DOHH2 (cell line): Measurements from ENCODE around the gene CCL13.

ENCODE experiments used
- H3F3A ChIP-seq: fragments of 200-600 bp; sonication (generic), shearing (Covaris generic); 2 replicates; pipeline ENCODE4 v1.6.0; 2016; ENCODE audit warnings: antibody characterized with exemption, mild to moderate bottlenecking; ENCODE audit not compliant: control insufficient read depth, insufficient read depth
- H3K27ac ChIP-seq: fragments of 200-600 bp; sonication (generic); 2 replicates; pipeline ENCODE4 v1.5.1; 2014; ENCODE audit warnings: low read depth, mild to moderate bottlenecking, low read length, moderate library complexity
- H3K27me3 ChIP-seq: fragments of 200-600 bp; sonication (generic); 2 replicates; pipeline ENCODE4 v1.6.1; 2014; ENCODE audit warnings: mild to moderate bottlenecking, low read length, mixed read lengths; ENCODE audit not compliant: control insufficient read depth
- H3K36me3 ChIP-seq: fragments of 200-600 bp; sonication (generic); 2 replicates; pipeline ENCODE4 v1.6.1; 2014; ENCODE audit warnings: mild to moderate bottlenecking, low read length, moderate library complexity, mixed read lengths; ENCODE audit not compliant: control insufficient read depth
- H3K4me1 ChIP-seq: fragments of 200-600 bp; sonication (generic); 2 replicates; pipeline ENCODE4 v1.6.1; 2014; ENCODE audit warnings: mild to moderate bottlenecking, low read length, mixed read lengths; ENCODE audit not compliant: control insufficient read depth
- H3K4me2 ChIP-seq: fragments of 200-600 bp; sonication (generic); 2 replicates; pipeline ENCODE4 v1.6.0; 2014; ENCODE audit warnings: mild to moderate bottlenecking, low read length, moderate library complexity
- H3K4me3 ChIP-seq: fragments of 200-600 bp; sonication (generic); 2 replicates; pipeline ENCODE4 v1.5.1; 2014; ENCODE audit warnings: mild to moderate bottlenecking, low read length, mixed read lengths
- H3K79me2 ChIP-seq: fragments of 200-600 bp; sonication (generic); 2 replicates; pipeline ENCODE4 v1.6.1; 2014; ENCODE audit warnings: mild to moderate bottlenecking, low read length, mixed read lengths; ENCODE audit not compliant: control insufficient read depth
- H3K9me2 ChIP-seq: fragments of 200-600 bp; sonication (generic); replicated peaks from 2 replicates; pipeline ENCODE4 v1.6.1; 2014; ENCODE audit warnings: mild to moderate bottlenecking, low read length, mixed read lengths; ENCODE audit not compliant: control insufficient read depth
- H3K9me3 ChIP-seq: fragments of 200-600 bp; sonication (generic); 2 replicates; pipeline ENCODE4 v1.6.1; 2014; ENCODE audit warnings: antibody characterized with exemption, low read length, mixed read lengths; ENCODE audit not compliant: control insufficient read depth, insufficient read depth
- H4K20me1 ChIP-seq: fragments of 200-600 bp; sonication (generic); 2 replicates; pipeline ENCODE4 v1.6.0; 2014; ENCODE audit warnings: low read depth, mild to moderate bottlenecking, antibody characterized with exemption, low read length, moderate library complexity; ENCODE audit not compliant: control insufficient read depth, insufficient read depth
- EZH2phosphoT487 ChIP-seq: fragments of 200-600 bp; sonication (generic); IDR thresholded peaks from 2 replicates; pipeline ENCODE4 v1.6.1; 2017; ENCODE audit warnings: borderline replicate concordance, mild to moderate bottlenecking, antibody characterized with exemption, low read length, moderate library complexity, mixed read lengths
- TF ChIP-seq, protein P1 (sequence below): fragments of 200-600 bp; sonication (generic); IDR thresholded peaks from one replicate; pipeline ENCODE4 v1.5.1; 2014; ENCODE audit warnings: antibody characterized with exemption, mild to moderate bottlenecking, low read depth, low read length; ENCODE audit not compliant: poor library complexity, severe bottlenecking

Gene CCL13

DNA sequence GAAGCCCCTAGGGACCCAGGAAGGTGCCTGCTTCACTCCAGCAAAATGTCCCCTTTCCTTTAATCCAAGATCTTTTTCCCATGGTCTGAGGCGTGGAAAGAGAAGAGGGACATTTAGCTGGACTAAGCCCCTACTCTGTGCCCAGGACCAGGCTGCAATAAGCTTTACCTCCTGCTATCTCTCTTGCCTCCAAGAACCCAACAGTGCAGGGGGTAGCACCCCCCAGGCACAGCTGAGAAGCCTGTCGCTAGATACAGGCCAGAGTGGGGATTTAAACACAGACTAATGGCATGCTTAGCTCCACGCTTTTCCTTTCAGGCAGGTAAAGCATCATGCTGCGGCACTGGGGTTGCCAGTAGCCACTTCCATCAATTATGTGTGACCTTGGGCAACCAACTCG, 31.3 kb downstream of the CCL13 start:
- H3K4me2 ChIP-seq = no peak overlapping the region
- H3K9me2 ChIP-seq = no peaks in the 10 kb centered on the region
- H3K9me3 ChIP-seq = no peaks in the 10 kb centered on the region
- TF ChIP-seq, protein P1, sequence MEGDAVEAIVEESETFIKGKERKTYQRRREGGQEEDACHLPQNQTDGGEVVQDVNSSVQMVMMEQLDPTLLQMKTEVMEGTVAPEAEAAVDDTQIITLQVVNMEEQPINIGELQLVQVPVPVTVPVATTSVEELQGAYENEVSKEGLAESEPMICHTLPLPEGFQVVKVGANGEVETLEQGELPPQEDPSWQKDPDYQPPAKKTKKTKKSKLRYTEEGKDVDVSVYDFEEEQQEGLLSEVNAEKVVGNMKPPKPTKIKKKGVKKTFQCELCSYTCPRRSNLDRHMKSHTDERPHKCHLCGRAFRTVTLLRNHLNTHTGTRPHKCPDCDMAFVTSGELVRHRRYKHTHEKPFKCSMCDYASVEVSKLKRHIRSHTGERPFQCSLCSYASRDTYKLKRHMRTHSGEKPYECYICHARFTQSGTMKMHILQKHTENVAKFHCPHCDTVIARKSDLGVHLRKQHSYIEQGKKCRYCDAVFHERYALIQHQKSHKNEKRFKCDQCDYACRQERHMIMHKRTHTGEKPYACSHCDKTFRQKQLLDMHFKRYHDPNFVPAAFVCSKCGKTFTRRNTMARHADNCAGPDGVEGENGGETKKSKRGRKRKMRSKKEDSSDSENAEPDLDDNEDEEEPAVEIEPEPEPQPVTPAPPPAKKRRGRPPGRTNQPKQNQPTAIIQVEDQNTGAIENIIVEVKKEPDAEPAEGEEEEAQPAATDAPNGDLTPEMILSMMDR = no peak
- no peak for TF ChIP-seq EZH2phosphoT487
- no peak overlapping the region for H3K4me3 ChIP-seq
- no peaks in the 10 kb centered on the region for H3K4me1 ChIP-seq
- no peaks in the 10 kb centered on the region for H3K36me3 ChIP-seq
- H4K20me1 ChIP-seq = no peaks in the 10 kb centered on the region
- H3F3A ChIP-seq = no peaks in the 10 kb centered on the region
- H3K79me2 ChIP-seq = no peaks in the 10 kb centered on the region
- H3K27me3 ChIP-seq = peaks cover 44% of the 10 kb centered on the region
- no peak overlapping the region for H3K27ac ChIP-seq

DNA sequence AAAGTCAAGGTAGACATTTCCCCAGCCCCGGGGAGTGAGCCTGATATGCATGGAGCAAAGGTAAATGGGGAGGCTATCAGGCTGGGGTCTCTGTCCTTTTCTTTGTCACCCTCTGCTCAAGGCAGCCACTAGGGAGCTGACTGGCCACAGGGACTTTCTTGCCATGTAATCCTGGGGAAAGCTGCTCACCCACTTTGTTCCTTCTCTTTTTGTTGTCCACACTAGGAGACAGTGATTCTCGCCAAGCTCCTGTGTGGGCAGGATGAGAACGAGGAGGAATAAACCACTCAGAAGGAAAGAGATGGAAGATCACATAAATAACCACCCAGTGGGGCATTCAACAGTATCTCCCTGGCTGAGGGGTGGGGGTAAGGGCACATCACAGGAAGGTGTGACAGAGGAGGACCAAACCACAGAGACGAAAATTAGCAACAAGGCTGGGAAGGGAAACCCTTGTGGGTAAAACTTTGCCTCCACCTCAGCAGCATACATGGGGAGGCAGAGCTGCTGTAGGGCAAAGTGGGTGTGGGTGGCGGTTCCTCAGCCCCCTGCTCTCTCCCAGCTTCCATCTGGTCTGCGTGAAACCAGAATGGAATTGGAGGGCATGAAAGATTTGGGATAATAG, 33.0 kb downstream of the CCL13 start:
- no peak for TF ChIP-seq EZH2phosphoT487
- TF ChIP-seq, protein P1 = no peak
- Histone ChIP-seq H3K4me1 (no peaks in the 10 kb centered on the region), H3F3A (no peaks in the 10 kb centered on the region), H3K79me2 (no peaks in the 10 kb centered on the region), H4K20me1 (no peaks in the 10 kb centered on the region), H3K27ac (no peak overlapping the region), H3K27me3 (peaks cover 29% of the 10 kb centered on the region), H3K4me2 (no peak overlapping the region), H3K4me3 (no peak overlapping the region), H3K36me3 (no peaks in the 10 kb centered on the region), H3K9me2 (no peaks in the 10 kb centered on the region), H3K9me3 (no peaks in the 10 kb centered on the region)

DNA sequence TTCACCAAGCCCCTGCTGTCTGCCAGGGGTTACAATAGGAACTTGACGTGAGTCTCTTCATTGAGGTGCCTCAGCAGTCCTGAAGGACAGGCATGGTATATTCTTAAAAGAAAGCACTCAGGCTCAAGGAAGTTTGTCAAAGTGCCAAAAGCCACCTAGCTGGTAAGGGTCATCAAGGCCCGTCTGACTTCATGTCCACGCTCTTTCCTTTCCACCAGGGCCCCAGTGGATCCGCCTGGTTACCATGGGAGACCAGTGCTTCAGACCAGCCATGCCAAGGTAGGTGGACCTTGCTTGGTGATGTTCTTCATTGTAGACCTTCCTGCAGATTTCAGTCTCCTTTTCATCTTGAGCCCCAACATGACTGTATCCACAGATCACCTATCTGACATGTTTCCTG, 34.4 kb downstream of the CCL13 start:
- Histone ChIP-seq H3K27me3 (peaks cover 16% of the 10 kb centered on the region), H3K79me2 (no peaks in the 10 kb centered on the region), H3K4me2 (no peak overlapping the region), H3K4me3 (no peak overlapping the region), H3K9me3 (no peaks in the 10 kb centered on the region), H3K27ac (no peak overlapping the region), H3K4me1 (no peaks in the 10 kb centered on the region), H4K20me1 (no peaks in the 10 kb centered on the region), H3K36me3 (no peaks in the 10 kb centered on the region), H3K9me2 (no peaks in the 10 kb centered on the region), H3F3A (no peaks in the 10 kb centered on the region)
- TF ChIP-seq EZH2phosphoT487 = no peak
- TF ChIP-seq, protein P1 = no peak
